ENCODE results near the gene DPYSL5.
"Not testable (repeated sequence)": the region's sequence is repeated elsewhere in the genome, so short reads cannot be mapped to it uniquely, and the experiment has no call there.

DPYSL5 gene

DNA sequence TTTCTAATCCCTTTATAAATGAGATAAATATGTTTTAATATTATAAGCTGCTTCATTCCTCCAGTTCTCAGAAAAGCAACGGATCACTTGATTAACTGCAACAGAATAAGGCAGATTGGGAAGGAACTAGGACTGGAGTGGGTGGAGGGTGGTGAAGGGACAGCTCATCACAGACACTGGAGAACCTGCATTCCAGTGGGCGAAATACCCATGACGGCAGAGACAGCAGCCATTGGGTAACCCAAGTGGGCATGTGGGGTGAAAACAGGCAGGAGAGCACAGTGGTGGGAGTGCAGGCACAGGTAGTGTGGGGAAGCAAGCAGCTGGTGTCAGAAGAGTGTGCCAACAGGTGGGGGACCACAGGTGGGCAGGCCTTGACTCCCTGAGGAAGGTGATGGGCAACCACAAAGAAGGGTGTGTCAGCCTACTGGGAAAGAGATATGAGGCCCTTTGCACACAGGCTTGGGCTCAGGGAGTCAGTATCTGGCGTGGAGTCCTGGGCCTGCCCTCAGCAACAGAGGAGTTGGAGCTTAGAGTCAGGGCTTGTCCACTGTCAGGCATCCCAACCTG lies 27.2 kb downstream of the DPYSL5 start:
- no peak for DNase-seq (ENCODE audit: low read depth, low spot score)

GRCh38 chr2:26875808-26876207 lies 27.9 kb downstream of the DPYSL5 start:
- no peak for DNase-seq (ENCODE audit: low read depth, low spot score)

DNA sequence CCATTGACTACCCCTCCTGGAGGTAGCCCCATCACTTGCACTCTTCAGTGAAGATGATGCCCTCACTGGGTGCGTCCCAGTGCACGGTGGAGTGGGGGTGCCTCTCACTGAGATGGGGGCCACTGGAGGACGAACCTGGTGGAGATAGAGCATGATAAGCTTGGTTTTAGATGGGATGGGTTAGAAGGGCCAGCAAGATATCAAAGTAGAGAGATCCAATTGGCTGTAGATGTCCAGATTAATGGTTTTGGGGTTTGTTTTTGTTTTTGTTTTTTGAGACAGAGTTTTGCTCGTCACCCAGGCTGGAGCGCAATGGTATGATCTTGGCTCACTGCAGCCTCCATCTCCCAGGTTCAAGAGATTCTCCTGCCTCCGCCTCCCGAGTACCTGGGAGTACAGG lies 28.3 kb downstream of the DPYSL5 start:
- DNase-seq (ENCODE audit: low read depth, low spot score): no peak

DNA sequence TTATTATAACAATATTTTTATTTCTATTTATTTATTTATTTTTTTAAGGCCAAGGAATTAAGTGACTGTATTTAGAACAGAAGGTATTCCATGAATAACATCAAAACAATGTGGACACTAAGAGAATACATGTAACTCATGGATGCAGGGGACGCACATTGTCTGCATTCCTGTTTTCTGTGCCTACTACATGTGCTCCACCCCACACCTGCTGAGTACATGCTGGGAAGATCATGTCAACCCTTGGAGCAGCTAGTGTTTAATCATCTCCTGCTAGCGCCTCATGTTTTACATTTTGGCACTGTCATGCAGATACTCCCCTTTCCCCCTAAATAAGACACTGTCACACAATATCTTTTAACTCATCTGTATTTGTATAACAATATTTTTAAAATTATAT lies 29.3 kb downstream of the DPYSL5 start:
- DNase-seq (ENCODE audit: low read depth, low spot score): no peak

- no peak for DNase-seq (ENCODE audit: low read depth, low spot score)
Observed at GRCh38 chr2:26880161-26880560, 32.2 kb downstream of the DPYSL5 start.

DNA sequence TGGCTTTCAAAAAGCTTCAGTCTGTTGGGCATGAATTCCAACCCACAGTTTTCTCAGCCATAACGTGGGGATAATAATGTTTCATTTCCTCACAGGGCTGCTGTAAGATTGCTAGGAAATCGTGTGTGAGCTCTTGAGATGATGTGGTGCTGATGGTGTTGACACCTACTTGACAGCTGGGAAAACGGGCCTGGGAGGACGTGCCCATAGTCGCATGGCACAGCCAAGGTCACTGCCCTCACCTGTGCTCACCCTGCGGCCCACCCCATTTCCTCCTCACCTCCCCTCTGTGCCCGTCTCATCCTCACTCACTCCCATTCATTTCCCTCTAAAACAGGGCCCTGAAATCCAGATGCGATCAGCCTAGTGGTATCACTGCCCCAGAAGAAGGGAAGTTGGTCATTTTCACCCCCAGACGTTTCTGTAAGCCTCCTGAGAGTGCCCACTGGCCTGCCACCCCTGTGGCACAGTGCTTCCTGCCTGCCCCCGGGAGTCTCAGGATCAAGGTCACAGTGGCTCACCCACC lies 33.0 kb downstream of the DPYSL5 start:
- DNase-seq (ENCODE audit: low read depth, low spot score): no peak

GRCh38 chr2:26882220-26882619 lies 34.3 kb downstream of the DPYSL5 start:
- not testable (repeated sequence) for DNase-seq (ENCODE audit: low read depth, low spot score)

- DNase-seq (ENCODE audit: low read depth, low spot score): no peak
Observed at GRCh38 chr2:26883956-26884355, 36.0 kb downstream of the DPYSL5 start.

GRCh38 chr2:26884486-26884885 lies 36.6 kb downstream of the DPYSL5 start:
- no peak for DNase-seq (ENCODE audit: low read depth, low spot score)

GRCh38 chr2:26885651-26886329 lies 37.9 kb downstream of the DPYSL5 start:
- DNase-seq (ENCODE audit: low read depth, low spot score): no peak

DNA sequence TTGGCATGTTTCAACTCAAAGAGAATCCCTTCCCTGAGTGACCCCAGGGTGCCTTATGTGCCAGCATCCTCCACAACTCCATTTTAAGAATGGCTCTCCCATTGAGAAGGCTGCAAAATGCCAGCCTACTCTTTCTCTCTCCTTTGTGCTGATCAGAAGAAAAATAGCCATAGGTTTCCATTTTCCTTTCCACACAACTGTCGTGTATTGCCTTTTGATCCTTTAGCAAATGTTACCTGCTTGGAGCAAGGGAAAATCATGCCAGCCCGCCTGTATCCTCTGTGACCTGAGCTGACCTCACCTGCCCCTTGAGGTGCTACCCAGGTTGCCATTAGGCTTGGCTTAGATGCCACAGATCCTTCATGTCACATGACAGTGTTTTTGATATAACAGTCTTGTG lies 38.8 kb downstream of the DPYSL5 start:
- DNase-seq (ENCODE audit: low read depth, low spot score): no peak

DNA sequence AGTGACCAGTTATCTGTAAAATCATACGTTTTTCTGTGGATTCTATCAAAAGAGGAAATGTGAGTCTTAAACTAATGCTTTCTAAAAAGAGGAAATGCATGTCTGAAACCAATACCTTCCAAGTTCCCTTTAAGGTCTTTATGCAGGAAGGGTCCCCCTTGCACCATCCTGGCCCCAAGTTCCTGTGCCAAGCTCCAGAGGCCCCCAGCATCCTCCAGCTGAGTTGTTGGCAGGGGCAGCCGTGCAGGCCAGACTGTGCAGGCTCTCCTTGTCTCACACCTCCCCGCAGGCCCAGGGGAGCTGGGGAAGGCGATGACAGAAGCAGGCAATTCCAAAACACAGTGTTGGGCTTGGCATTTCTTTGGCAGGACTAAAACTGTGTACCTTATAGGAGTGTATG lies 39.2 kb downstream of the DPYSL5 start:
- DNase-seq (ENCODE audit: low read depth, low spot score): no peak

DNA sequence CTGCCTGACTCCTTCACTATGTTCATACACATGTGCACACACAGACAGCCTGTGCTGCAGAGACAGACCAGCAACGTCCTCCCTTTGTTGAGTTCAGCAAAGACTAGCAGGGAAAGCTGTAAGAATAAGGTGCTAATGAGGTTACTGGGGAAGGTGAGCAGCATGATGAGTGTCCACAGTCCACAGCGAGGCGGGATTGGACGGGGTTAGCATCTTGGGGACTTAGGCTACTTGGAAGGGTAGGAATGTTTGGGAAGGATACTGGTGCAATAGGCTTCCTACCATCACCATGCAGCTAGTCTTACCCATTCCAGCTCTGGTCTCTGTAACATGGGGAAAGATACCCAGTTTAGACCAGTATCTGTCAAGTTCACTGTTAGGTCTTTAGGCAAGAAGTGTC lies 41.9 kb downstream of the DPYSL5 start:
- DNase-seq (ENCODE audit: low read depth, low spot score): no peak

DNA sequence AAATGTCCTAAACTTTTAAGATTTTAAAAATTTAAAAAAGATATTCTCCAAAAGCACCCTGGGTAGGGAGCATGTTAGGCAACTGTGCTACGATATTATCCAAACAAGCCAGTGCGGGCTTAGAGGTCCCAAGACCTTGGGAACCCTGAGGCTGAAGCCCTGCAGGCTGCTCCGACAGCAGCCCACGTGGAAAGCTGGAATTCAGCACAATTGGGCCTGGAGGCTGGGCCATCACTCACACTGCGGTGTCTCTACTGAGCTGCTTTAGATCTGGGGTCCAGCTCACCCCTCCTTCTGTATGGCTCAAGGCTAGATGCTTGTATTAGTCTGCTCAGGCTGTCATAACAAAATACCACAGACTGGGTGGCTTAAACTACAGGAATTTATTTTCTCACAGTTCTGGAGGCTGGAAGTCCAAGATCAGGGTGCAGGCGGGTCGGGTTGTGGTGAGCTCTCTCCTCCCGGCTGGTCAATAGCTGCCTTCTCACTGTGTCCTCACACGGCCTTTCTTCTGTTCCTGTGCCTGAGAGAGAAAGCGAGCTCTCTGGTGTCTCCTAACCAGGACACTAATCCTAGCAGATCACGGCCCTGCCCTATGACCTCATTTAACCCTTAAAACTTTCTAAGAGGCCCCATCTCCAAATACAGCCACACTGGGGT lies 42.5 kb downstream of the DPYSL5 start:
- no peak for DNase-seq (ENCODE audit: low read depth, low spot score)

- no peak for DNase-seq (ENCODE audit: low read depth, low spot score)
Observed at GRCh38 chr2:26892133-26892532, 44.2 kb downstream of the DPYSL5 start.

DNA sequence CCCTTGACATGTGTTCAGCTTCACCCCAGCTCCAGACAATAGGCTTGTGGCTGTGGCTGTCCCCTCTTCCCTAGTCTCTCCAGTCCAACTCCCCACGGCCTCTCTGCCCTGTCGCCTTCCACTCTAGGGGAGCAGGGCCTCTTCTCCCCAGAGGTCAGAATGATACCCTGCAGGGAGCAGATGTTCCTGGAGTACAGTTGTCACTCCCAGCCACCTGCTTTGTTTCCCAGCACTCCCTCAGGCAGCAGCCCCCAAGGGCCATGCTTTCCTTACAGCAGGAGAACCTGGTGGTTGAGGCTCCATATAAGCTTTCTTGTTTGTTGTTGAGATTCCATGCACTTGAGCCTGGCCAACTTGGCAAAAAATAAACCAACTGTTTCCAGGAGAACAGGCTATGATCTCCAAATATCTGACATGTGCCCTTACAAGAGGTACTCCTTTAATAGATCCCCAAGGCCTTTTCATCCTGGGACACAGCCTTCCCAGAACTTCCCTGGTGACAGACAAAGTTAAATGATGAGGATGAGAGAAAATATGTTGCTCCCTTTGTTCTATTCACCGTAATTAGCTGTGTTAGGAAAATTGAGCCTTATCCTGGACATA lies 45.1 kb downstream of the DPYSL5 start:
- no peak for DNase-seq (ENCODE audit: low read depth, low spot score)

DNA sequence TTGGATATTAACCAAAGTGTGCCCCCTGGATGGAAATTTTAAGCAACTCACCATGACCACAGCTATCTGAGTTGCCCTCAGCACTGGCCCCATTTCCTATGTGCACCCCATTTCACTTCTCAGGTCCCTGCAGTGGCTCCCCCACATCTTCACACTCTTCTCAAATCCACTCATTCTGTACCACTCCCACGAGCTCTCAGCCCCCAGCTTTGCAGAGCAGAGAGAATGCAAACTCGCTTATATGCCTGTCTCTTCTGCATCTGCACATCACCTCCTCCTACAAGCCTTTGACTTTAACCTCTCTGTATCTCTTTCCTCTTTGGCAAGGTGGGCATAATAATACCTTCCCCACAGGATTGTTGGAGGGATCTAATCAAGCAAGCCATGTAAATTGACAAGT lies 46.2 kb downstream of the DPYSL5 start:
- no peak for DNase-seq (ENCODE audit: low read depth, low spot score)

- no peak for DNase-seq (ENCODE audit: low read depth, low spot score)
Observed at GRCh38 chr2:26897807-26898479, 50.0 kb downstream of the DPYSL5 start.

DNA sequence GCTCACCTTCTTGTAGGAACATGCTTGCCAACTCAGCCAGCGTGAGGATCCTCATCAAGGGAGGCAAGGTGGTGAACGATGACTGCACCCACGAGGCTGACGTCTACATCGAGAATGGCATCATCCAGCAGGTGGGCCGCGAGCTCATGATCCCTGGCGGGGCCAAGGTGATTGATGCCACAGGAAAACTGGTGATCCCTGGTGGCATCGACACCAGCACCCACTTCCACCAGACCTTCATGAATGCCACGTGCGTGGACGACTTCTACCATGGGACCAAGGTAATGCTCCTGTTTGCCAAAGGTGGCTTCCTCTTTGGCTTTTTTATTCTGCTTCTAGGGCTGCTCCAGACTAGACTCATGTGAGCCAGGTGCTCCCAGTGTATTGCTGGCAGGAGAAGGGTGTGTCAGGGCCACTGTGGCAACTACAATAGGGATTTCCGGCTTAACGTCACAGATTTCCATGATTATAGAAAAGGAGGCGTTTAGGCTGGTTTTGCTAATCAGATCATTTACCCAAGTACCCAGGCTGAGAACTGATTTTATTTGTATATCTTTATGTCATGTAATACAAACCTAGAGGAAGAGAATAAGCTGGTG lies 50.6 kb downstream of the DPYSL5 start:
- DNase-seq (ENCODE audit: low read depth, low spot score): no peak

- DNase-seq (ENCODE audit: low read depth, low spot score): no peak
Observed at GRCh38 chr2:26899500-26900164, 51.7 kb downstream of the DPYSL5 start.

- no peak for DNase-seq (ENCODE audit: low read depth, low spot score)
Observed at GRCh38 chr2:26900831-26901321, 52.9 kb downstream of the DPYSL5 start.

All from iPS DF 19.7 (cell line).